NCI-H187 treated with DMSO at 0.1 percent for 48 hours (cell line): Measurements from ENCODE around the gene NFYA.

ENCODE experiments used
- DNase-seq: peaks from one replicate; lab custom pipeline; 2025; lab: John Stamatoyannopoulos, UW

Gene NFYA

GRCh38 chr6:41119508-41119907 lies 46.7 kb downstream of the NFYA start:
- no peak for DNase-seq

- no peak for DNase-seq
These were observed 47.3 kb downstream of the NFYA start for GRCh38 chr6:41120058-41120457.

- no peak for DNase-seq
These were observed 49.6 kb downstream of the NFYA start for GRCh38 chr6:41122373-41122772.

- DNase-seq, result peak; percentile 54
These were observed 50.1 kb downstream of the NFYA start for GRCh38 chr6:41122918-41123317.

GRCh38 chr6:41125282-41125681 lies 52.5 kb downstream of the NFYA start:
- no peak for DNase-seq

- peak; percentile 18 for DNase-seq
These were observed 59.5 kb downstream of the NFYA start for GRCh38 chr6:41132254-41132653.

- no peak for DNase-seq
These were observed 62.5 kb downstream of the NFYA start for GRCh38 chr6:41135062-41135832.

GRCh38 chr6:41136911-41137310 lies 64.1 kb downstream of the NFYA start:
- DNase-seq, result no peak

- no peak for DNase-seq
These were observed 75.1 kb downstream of the NFYA start for GRCh38 chr6:41147917-41148316.
